ENCODE data around the gene TOR2A.

- TF ChIP-seq CTCF (IDR thresholded peaks at IDR 0.05) (no peak), POLR2A (IDR thresholded peaks at IDR 0.05) (no peak), POLR2AphosphoS5 (IDR thresholded peaks at IDR 0.05) (no peak), EP300 (IDR thresholded peaks at IDR 0.05; ENCODE audit: low read depth) (no peak)
Measured at GRCh38 chr9:127706836-127707241, 28.3 kb downstream of the TOR2A start, which contains the start of gene CFAP157.
